Measurements from ENCODE around the gene CROCC2. TPM values are rescaled to one million over a fixed set of nuclear protein-coding genes. Genes with fewer than 3 reads are reported as not detected.
A peak's percentile ranks its signal among the peaks of the same experiment; 100 is the strongest.

The CROCC2 gene
- total and polyA plus RNA-seq, 2 of the 13 experiments (the other 11 are each of a cell fraction or from before 2014, with no cell fraction given), result not detected

DNA sequence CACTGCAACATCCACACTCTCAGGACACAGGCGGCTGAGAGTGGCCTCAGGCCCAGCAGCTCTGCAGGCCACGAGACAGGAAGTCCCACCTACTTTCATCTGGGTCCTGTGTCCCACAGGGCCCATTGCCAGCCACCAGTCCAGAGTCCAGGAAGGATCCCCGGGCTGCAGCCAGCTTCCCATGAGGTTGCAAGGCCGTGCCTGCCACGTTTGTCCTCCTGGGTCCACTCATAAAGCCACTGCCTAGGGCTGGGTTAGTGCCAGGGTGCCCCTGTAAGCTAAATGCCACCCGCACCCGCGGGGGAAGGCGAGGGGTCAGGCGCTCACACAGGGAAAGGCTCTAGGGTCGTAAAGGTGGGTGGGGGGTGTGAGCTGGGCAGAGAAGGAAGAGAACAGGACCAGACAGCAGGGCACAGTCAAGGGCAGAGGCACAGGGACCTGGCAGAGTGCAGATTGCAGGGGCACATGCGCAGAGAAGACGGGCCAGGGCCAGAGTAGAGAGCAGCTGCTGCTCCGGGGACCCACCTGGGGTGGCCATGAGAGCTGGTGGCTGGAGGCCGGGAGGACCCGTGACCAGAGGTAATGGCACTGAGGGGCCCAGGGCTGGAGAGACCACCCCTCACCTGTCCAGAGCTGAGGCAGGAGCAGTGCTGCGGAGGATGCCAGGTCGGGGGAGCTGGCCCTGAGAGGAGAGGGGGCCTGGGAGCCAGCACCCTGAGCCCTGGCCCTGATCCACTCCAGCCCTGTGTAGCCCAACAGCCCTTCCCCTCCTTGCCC is 29.5 kb upstream of the CROCC2 start (continued):
- TF ChIP-seq, protein P1, sequence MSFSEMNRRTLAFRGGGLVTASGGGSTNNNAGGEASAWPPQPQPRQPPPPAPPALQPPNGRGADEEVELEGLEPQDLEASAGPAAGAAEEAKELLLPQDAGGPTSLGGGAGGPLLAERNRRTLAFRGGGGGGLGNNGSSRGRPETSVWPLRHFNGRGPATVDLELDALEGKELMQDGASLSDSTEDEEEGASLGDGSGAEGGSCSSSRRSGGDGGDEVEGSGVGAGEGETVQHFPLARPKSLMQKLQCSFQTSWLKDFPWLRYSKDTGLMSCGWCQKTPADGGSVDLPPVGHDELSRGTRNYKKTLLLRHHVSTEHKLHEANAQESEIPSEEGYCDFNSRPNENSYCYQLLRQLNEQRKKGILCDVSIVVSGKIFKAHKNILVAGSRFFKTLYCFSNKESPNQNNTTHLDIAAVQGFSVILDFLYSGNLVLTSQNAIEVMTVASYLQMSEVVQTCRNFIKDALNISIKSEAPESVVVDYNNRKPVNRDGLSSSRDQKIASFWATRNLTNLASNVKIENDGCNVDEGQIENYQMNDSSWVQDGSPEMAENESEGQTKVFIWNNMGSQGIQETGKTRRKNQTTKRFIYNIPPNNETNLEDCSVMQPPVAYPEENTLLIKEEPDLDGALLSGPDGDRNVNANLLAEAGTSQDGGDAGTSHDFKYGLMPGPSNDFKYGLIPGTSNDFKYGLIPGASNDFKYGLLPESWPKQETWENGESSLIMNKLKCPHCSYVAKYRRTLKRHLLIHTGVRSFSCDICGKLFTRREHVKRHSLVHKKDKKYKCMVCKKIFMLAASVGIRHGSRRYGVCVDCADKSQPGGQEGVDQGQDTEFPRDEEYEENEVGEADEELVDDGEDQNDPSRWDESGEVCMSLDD (CRISPR knock-in tag; IDR thresholded peaks at IDR 0.05; ENCODE audit: borderline replicate concordance), result no peak
- TF ChIP-seq ZMAT3 (CRISPR knock-in tag; conservative IDR thresholded peaks at IDR 0.05) (peak; percentile 89), ZC3H4 (CRISPR knock-in tag; IDR thresholded peaks at IDR 0.05; ENCODE audit: borderline replicate concordance) (no peak; the same call in 1 of the 2 replicates), RFX5 (IDR thresholded peaks at IDR 0.05; ENCODE audit: low read depth, low read length) (no peak), TFDP2 (CRISPR knock-in tag; IDR thresholded peaks at IDR 0.05) (peak; percentile 69; the same call in 1 of the 2 replicates), ZNF225 (CRISPR knock-in tag; IDR thresholded peaks at IDR 0.05) (no peak), ZBTB7A (CRISPR knock-in tag; IDR thresholded peaks at IDR 0.05) (peak; percentile 63; the same call in 1 of the 2 replicates), PLSCR1 (CRISPR knock-in tag; IDR thresholded peaks at IDR 0.05; ENCODE audit: borderline replicate concordance) (no peak), ZNF329 (CRISPR knock-in tag; IDR thresholded peaks at IDR 0.05; ENCODE audit: low read depth) (no peak), ZNF296 (CRISPR knock-in tag; conservative IDR thresholded peaks at IDR 0.05) (no peak), ESRRA (CRISPR knock-in tag; IDR thresholded peaks at IDR 0.05; ENCODE audit: low read depth) (peak; percentile 76), KDM6A (CRISPR knock-in tag; IDR thresholded peaks at IDR 0.05; ENCODE audit: low read depth) (peak; percentile 79), ZBTB7B (CRISPR knock-in tag; IDR thresholded peaks at IDR 0.05) (peak; percentile 92), HMG20B (CRISPR knock-in tag; conservative IDR thresholded peaks at IDR 0.05) (0 out of 2 replicates have a peak, but pooled peaks have one; percentile 66)
- TF ChIP-seq, protein P2, sequence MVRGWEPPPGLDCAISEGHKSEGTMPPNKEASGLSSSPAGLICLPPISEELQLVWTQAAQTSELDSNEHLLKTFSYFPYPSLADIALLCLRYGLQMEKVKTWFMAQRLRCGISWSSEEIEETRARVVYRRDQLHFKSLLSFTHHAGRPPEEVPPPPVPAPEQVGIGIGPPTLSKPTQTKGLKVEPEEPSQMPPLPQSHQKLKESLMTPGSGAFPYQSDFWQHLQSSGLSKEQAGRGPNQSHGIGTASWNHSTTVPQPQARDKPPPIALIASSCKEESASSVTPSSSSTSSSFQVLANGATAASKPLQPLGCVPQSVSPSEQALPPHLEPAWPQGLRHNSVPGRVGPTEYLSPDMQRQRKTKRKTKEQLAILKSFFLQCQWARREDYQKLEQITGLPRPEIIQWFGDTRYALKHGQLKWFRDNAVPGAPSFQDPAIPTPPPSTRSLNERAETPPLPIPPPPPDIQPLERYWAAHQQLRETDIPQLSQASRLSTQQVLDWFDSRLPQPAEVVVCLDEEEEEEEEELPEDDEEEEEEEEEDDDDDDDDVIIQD (CRISPR knock-in tag; IDR thresholded peaks at IDR 0.05; ENCODE audit: low read depth), result peak; percentile 58
- TF ChIP-seq, protein P3, sequence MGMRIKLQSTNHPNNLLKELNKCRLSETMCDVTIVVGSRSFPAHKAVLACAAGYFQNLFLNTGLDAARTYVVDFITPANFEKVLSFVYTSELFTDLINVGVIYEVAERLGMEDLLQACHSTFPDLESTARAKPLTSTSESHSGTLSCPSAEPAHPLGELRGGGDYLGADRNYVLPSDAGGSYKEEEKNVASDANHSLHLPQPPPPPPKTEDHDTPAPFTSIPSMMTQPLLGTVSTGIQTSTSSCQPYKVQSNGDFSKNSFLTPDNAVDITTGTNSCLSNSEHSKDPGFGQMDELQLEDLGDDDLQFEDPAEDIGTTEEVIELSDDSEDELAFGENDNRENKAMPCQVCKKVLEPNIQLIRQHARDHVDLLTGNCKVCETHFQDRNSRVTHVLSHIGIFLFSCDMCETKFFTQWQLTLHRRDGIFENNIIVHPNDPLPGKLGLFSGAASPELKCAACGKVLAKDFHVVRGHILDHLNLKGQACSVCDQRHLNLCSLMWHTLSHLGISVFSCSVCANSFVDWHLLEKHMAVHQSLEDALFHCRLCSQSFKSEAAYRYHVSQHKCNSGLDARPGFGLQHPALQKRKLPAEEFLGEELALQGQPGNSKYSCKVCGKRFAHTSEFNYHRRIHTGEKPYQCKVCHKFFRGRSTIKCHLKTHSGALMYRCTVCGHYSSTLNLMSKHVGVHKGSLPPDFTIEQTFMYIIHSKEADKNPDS (CRISPR knock-in tag; IDR thresholded peaks at IDR 0.05), result peak; percentile 86; the same call in 1 of the 2 replicates
- TF ChIP-seq, protein P4, sequence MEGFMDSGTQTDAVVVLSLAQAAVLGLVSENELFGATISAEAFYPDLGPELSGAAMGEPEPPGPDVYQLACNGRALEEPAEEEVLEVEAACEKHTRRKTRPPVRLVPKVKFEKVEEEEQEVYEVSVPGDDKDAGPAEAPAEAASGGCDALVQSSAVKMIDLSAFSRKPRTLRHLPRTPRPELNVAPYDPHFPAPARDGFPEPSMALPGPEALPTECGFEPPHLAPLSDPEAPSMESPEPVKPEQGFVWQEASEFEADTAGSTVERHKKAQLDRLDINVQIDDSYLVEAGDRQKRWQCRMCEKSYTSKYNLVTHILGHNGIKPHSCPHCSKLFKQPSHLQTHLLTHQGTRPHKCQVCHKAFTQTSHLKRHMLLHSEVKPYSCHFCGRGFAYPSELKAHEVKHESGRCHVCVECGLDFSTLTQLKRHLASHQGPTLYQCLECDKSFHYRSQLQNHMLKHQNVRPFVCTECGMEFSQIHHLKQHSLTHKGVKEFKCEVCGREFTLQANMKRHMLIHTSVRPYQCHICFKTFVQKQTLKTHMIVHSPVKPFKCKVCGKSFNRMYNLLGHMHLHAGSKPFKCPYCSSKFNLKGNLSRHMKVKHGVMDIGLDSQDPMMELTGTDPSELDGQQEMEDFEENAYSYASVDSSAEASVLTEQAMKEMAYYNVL (CRISPR knock-in tag; IDR thresholded peaks at IDR 0.05; ENCODE audit: borderline replicate concordance), result peak; percentile 76; the same call in 1 of the 2 replicates

Data from HepG2 (cell line).